ENCODE data around the gene JMJD1C.

The JMJD1C gene

GRCh38 chr10:63477927-63478326, 12.2 kb upstream of the JMJD1C start:
- no peak for DNase-seq

- DNase-seq: no peak
Measured at GRCh38 chr10:63474488-63474887, 8.7 kb upstream of the JMJD1C start.

GRCh38 chr10:63470928-63471327, 5.2 kb upstream of the JMJD1C start:
- no peak for DNase-seq

GRCh38 chr10:63468947-63469346, 3.2 kb upstream of the JMJD1C start:
- DNase-seq: no peak

- no peak for DNase-seq
Measured at GRCh38 chr10:63467841-63468240, 2.1 kb upstream of the JMJD1C start.

- DNase-seq: peak; percentile 47
Measured at GRCh38 chr10:63466144-63466935, 563 bp upstream of the JMJD1C start.

- DNase-seq: no peak
Measured at GRCh38 chr10:63464402-63465292, 1.1 kb downstream of the JMJD1C start.

GRCh38 chr10:63462442-63462841, 3.3 kb downstream of the JMJD1C start:
- DNase-seq: no peak

GRCh38 chr10:63458177-63458576, 7.6 kb downstream of the JMJD1C start:
- no peak for DNase-seq

- DNase-seq: no peak
Measured at GRCh38 chr10:63457594-63457993, 8.2 kb downstream of the JMJD1C start.

- no peak for DNase-seq
Measured at GRCh38 chr10:63456437-63457210, 9.2 kb downstream of the JMJD1C start.

GRCh38 chr10:63455507-63455906, 10.3 kb downstream of the JMJD1C start:
- no peak for DNase-seq

GRCh38 chr10:63454631-63455030, 11.1 kb downstream of the JMJD1C start:
- DNase-seq: no peak

- no peak for DNase-seq
Measured at GRCh38 chr10:63452524-63452923, 13.3 kb downstream of the JMJD1C start.

- DNase-seq: no peak
Measured at GRCh38 chr10:63446716-63447440, 18.9 kb downstream of the JMJD1C start.

- DNase-seq: no peak
Measured at GRCh38 chr10:63441404-63441803, 24.4 kb downstream of the JMJD1C start.

GRCh38 chr10:63439607-63440006, 26.2 kb downstream of the JMJD1C start:
- no peak for DNase-seq

GRCh38 chr10:63438506-63439498, 27.0 kb downstream of the JMJD1C start:
- DNase-seq: no peak

- no peak for DNase-seq
Measured at GRCh38 chr10:63437116-63437949, 28.4 kb downstream of the JMJD1C start.

- no peak for DNase-seq
Measured at GRCh38 chr10:63436225-63436624, 29.6 kb downstream of the JMJD1C start.

Data from stimulated activated CD8-positive, alpha-beta memory T cell treated with anti-CD3 and anti-CD28 coated beads, Interleukin-4, amount 100 ng/mL, for 48 hours (primary cell).